Coronary artery (tissue), 2 donors: ENCODE data around the gene PDIA3.

Source experiments
- DNase-seq: peaks from one replicate; pipeline ENCODE4 v3.0.0-alpha.2; 2017; ENCODE audit warnings: low spot score
- H3K27ac ChIP-seq, 2 donors: fragments of 200-600 bp; sonication (generic); one replicate each; pipeline ENCODE4 v1.5.1; 2016 to 2019
- H3K4me3 ChIP-seq: fragments of 200-600 bp; sonication (generic); 2 replicates; pipeline ENCODE4 v1.5.1; 2016; ENCODE audit warnings: mild to moderate bottlenecking, moderate library complexity
- CTCF ChIP-seq: fragments of 200-600 bp; sonication (generic); IDR thresholded peaks from one replicate; pipeline ENCODE4 v1.5.1; 2019; ENCODE audit warnings: antibody characterized with exemption

The PDIA3 gene

GRCh38 chr15:43748376-43748775 lies 2.1 kb downstream of the PDIA3 start:
- no peak overlapping the region for H3K27ac ChIP-seq
- peak overlapping the region; percentile 94 for H3K4me3 ChIP-seq
- TF ChIP-seq CTCF = no peak
- no peak for DNase-seq

GRCh38 chr15:43749690-43750345 lies 3.6 kb downstream of the PDIA3 start:
- no peak for TF ChIP-seq CTCF
- no peak for DNase-seq
- H3K27ac ChIP-seq = no peak overlapping the region
- no peak overlapping the region for H3K4me3 ChIP-seq

- no peak overlapping the region for H3K4me3 ChIP-seq
- no peak overlapping the region for H3K27ac ChIP-seq
- DNase-seq = no peak
- TF ChIP-seq CTCF = no peak
Measured at GRCh38 chr15:43751885-43752284, 5.6 kb downstream of the PDIA3 start.

- no peak overlapping the region for H3K27ac ChIP-seq
- H3K4me3 ChIP-seq = no peak overlapping the region
- no peak for DNase-seq
- no peak for TF ChIP-seq CTCF
Measured at GRCh38 chr15:43762824-43763223, 16.6 kb downstream of the PDIA3 start.

GRCh38 chr15:43763819-43764446 lies 17.7 kb downstream of the PDIA3 start:
- Histone ChIP-seq H3K27ac (no peak overlapping the region), H3K4me3 (no peak overlapping the region)
- no peak for DNase-seq
- TF ChIP-seq CTCF = no peak

GRCh38 chr15:43769584-43770228 lies 23.5 kb downstream of the PDIA3 start:
- no peak for DNase-seq
- H3K4me3 ChIP-seq = no peak overlapping the region
- no peak overlapping the region for H3K27ac ChIP-seq
- peak; percentile 65 for TF ChIP-seq CTCF

- Histone ChIP-seq H3K27ac (no peak overlapping the region), H3K4me3 (no peak overlapping the region)
- no peak for TF ChIP-seq CTCF
- no peak for DNase-seq
Measured at GRCh38 chr15:43771816-43772215, 25.6 kb downstream of the PDIA3 start.
